Suprapubic skin (tissue), 3 donors: ENCODE results near the gene EAF2.

Experiments
- CTCF ChIP-seq, 2 donors: fragments of 200-600 bp in 1 of 2; fragments of 450-650 bp in 1 of 2; sonication (generic) in 1 of 2; IDR thresholded peaks; one replicate each; pipeline ENCODE4 v1.5.1; 2016 to 2019; ENCODE audit warnings: antibody characterized with exemption in 2 of 2, mild to moderate bottlenecking in 1 of 2, moderate library complexity in 1 of 2
- POLR2A ChIP-seq, 2 donors: fragments of 450-650 bp; IDR thresholded peaks; one replicate each; pipeline ENCODE4 v1.6.1; 2017; ENCODE audit warnings: antibody characterized with exemption in 2 of 2, mild to moderate bottlenecking in 2 of 2, moderate library complexity in 2 of 2

GRCh38 chr3:121836064-121836463 lies 1.1 kb downstream of the EAF2 start:
- no peak for TF ChIP-seq POLR2A (IDR thresholded peaks at IDR 0.05)
- TF ChIP-seq CTCF (IDR thresholded peaks at IDR 0.05) = no peak
